ENCODE data around the gene LIMS2. TPM values are rescaled to one million over a fixed set of nuclear protein-coding genes. Genes with fewer than 3 reads are reported as not detected.

The LIMS2 gene
- total and polyA plus RNA-seq, 2 donors (not counting 3 experiments of a cell fraction or from before 2014, with no cell fraction given), result 48.3 to 55.6 TPM

DNA sequence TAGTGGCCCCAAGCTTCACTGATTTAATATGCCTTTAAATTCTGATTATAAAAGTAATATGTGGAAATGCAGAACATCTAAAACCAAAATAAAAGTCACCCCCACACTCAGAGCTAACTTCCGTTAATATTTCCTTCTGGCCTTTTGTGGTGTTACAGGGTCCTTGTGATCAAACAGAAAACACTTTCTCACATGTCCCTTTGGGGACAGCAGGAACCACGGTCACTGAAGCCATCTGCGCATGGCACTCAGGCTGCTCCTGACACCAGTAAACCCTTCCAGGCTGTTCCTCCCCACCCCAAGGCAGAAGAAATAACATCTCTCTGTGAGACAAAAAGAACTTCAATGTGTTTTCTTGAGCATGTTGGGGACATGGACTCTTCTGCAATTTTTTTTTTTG, 54.5 kb downstream of the LIMS2 start:
- DNase-seq (ENCODE audit: low read depth, low spot score), result no peak
- FAIRE-seq, result no peak
- Histone ChIP-seq H3K36me3 (ENCODE audit: control insufficient read depth in 2 of 2, extremely low read depth in 1 of 2, insufficient read depth in 2 of 2, low read length in 2 of 2) (no peaks in the 10 kb centered on the region), H3K4me2 (ENCODE audit: insufficient read depth, low read length) (no peak overlapping the region), H3K27me3 (ENCODE audit: control insufficient read depth in 2 of 2, insufficient read depth in 2 of 2, low read length in 2 of 2) (no peaks in the 10 kb centered on the region), H4K20me1 (replicated peaks; ENCODE audit: control insufficient read depth, extremely low read depth, insufficient read depth, low read length) (no peaks in the 10 kb centered on the region), H3K79me2 (ENCODE audit: control insufficient read depth, insufficient read depth, low read length) (no peaks in the 10 kb centered on the region), H3K27ac (ENCODE audit: insufficient read depth, low read depth, low read length) (no peak overlapping the region), H2AFZ (ENCODE audit: low read depth, low read length) (no peak overlapping the region), H3K9ac (replicated peaks; ENCODE audit: extremely low read depth, insufficient read depth, low read length) (no peak overlapping the region), H3K4me1 (ENCODE audit: control insufficient read depth, extremely low read depth, insufficient read depth, low read length) (no peaks in the 10 kb centered on the region), H3K4me3 (replicated peaks in 1 of 3; ENCODE audit: insufficient read depth in 1 of 3, low read depth in 1 of 3, low read length in 3 of 3) (no peak overlapping the region), H3K9me3 (replicated peaks; ENCODE audit: control insufficient read depth, insufficient read depth, low read length) (no peaks in the 10 kb centered on the region), H3K9me1 (replicated peaks; ENCODE audit: control insufficient read depth, extremely low read depth, insufficient read depth, low read length) (no peaks in the 10 kb centered on the region)
- ChIA-PET CTCF (interaction anchor here (1.5 kb wide), 1 partner anchor 30 kb away, joined by 6 read pairs; no protein-coding TSS in a partner anchor), POLR2A (no interaction called here)
- no TSS peak for BruUV-seq (replicated peaks)
- no peak for TF ChIP-seq JUN (IDR thresholded peaks at IDR 0.05; ENCODE audit: borderline replicate concordance, insufficient read depth, insufficient read length, low read depth)
- no peak for TF ChIP-seq FOS (IDR thresholded peaks at IDR 0.05; ENCODE audit: borderline replicate concordance, insufficient read depth, low read length)
- no peak for TF ChIP-seq POLR2A (IDR thresholded peaks at IDR 0.05; ENCODE audit: low read depth, low read length)
- dilution Hi-C loops (cut with MboI; ENCODE audit: extremely low pct_ligation_motif_present, low sequenced_read_pairs), result no loop called here
- intact Hi-C loops (cut with micrococcal nuclease), result no loop called here

DNA sequence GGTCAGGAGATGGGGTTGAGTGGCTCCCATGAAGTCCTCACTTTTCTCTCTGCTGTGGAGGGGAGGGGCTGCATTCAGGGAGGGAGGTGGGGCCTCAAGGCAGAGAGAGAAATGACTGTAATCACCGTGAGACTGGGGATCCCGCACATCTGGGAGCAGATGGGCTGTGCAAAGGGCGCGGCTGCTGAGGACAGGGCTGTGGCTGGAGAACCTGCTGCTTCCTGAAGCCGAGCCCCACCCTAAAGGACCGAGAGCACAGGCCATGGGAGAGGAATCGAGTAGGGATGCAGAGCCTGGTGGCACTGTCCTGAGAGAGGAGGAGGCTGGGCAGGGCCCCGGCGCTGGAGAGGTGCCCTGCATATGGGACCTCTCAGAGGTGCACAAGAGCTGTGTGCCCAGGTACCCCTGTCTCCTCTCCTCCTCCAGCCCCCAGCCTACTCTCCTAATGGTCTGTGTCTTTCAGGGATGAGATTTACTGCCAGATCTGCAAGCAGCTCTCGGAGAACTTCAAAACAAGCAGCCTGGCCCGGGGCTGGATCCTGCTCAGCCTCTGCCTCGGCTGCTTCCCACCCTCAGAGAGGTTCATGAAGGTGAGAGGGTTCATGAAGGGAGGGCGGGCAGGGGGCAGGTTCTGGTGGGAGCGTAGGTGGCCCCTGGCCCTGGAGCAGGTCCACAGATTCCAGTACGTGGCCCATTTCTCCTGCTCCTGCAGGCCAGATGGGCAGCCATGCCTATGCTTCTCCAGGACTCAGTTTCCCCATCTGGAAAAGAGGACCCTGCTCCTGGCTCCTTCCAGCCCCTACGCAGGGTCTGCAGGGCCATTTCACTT, 55.2 kb downstream of the LIMS2 start:
- dilution Hi-C loops (cut with MboI; ENCODE audit: extremely low pct_ligation_motif_present, low sequenced_read_pairs), result no loop called here
- no peak overlapping the region for H3K4me3 ChIP-seq (replicated peaks in 1 of 3; ENCODE audit: insufficient read depth in 1 of 3, low read depth in 1 of 3, low read length in 3 of 3)
- H3K36me3 ChIP-seq (ENCODE audit: control insufficient read depth in 2 of 2, extremely low read depth in 1 of 2, insufficient read depth in 2 of 2, low read length in 2 of 2), result no peaks in the 10 kb centered on the region
- TF ChIP-seq GATA2 (IDR thresholded peaks at IDR 0.05; ENCODE audit: insufficient read depth, insufficient read length, low read depth, low read length) (no peak), JUN (IDR thresholded peaks at IDR 0.05; ENCODE audit: borderline replicate concordance, insufficient read depth, insufficient read length, low read depth) (no peak), FOS (IDR thresholded peaks at IDR 0.05; ENCODE audit: borderline replicate concordance, insufficient read depth, low read length) (no peak), EZH2 (IDR thresholded peaks at IDR 0.05; ENCODE audit: borderline replicate concordance, low read depth, low read length, severe bottlenecking) (no peak)
- TF ChIP-seq, protein P1, sequence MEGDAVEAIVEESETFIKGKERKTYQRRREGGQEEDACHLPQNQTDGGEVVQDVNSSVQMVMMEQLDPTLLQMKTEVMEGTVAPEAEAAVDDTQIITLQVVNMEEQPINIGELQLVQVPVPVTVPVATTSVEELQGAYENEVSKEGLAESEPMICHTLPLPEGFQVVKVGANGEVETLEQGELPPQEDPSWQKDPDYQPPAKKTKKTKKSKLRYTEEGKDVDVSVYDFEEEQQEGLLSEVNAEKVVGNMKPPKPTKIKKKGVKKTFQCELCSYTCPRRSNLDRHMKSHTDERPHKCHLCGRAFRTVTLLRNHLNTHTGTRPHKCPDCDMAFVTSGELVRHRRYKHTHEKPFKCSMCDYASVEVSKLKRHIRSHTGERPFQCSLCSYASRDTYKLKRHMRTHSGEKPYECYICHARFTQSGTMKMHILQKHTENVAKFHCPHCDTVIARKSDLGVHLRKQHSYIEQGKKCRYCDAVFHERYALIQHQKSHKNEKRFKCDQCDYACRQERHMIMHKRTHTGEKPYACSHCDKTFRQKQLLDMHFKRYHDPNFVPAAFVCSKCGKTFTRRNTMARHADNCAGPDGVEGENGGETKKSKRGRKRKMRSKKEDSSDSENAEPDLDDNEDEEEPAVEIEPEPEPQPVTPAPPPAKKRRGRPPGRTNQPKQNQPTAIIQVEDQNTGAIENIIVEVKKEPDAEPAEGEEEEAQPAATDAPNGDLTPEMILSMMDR (IDR thresholded peaks at IDR 0.05; ENCODE audit: extremely low read depth in 1 of 2, insufficient read depth in 1 of 2, low read depth in 1 of 2, low read length in 2 of 2), result no peak
- TF ChIP-seq, protein P2, sequence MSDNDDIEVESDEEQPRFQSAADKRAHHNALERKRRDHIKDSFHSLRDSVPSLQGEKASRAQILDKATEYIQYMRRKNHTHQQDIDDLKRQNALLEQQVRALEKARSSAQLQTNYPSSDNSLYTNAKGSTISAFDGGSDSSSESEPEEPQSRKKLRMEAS (IDR thresholded peaks at IDR 0.05; ENCODE audit: insufficient read depth, insufficient read length), result no peak
- H3K9me3 ChIP-seq (replicated peaks; ENCODE audit: control insufficient read depth, insufficient read depth, low read length), result no peaks in the 10 kb centered on the region
- no peaks in the 10 kb centered on the region for H4K20me1 ChIP-seq (replicated peaks; ENCODE audit: control insufficient read depth, extremely low read depth, insufficient read depth, low read length)
- FAIRE-seq (no peak), DNase-seq (ENCODE audit: low read depth, low spot score) (no peak)
- BruUV-seq (replicated peaks), result no TSS peak
- no peak overlapping the region for H3K9ac ChIP-seq (replicated peaks; ENCODE audit: extremely low read depth, insufficient read depth, low read length)
- CTCF ChIA-PET, result interaction anchor here (1.5 kb wide), 1 partner anchor 29 kb away, joined by 6 read pairs; no protein-coding TSS in a partner anchor
- no peaks in the 10 kb centered on the region for H3K4me1 ChIP-seq (ENCODE audit: control insufficient read depth, extremely low read depth, insufficient read depth, low read length)
- no peak overlapping the region for H3K27ac ChIP-seq (ENCODE audit: insufficient read depth, low read depth, low read length)
- POLR2A ChIA-PET, result no interaction called here
- H2AFZ ChIP-seq (ENCODE audit: low read depth, low read length), result no peak overlapping the region
- intact Hi-C loops (cut with micrococcal nuclease), result no loop called here
- H3K27me3 ChIP-seq (ENCODE audit: control insufficient read depth in 2 of 2, insufficient read depth in 2 of 2, low read length in 2 of 2), result peaks cover 0 to 2% of the 10 kb centered on the region in 2 experiments
- H3K79me2 ChIP-seq (ENCODE audit: control insufficient read depth, insufficient read depth, low read length), result no peaks in the 10 kb centered on the region
- H3K4me2 ChIP-seq (ENCODE audit: insufficient read depth, low read length), result no peak overlapping the region
- no peaks in the 10 kb centered on the region for H3K9me1 ChIP-seq (replicated peaks; ENCODE audit: control insufficient read depth, extremely low read depth, insufficient read depth, low read length)
